C4-2B (cell line): ENCODE results near the gene CELSR1.

Experiments used
- ZFX ChIP-seq: fragments of 450-650 bp; IDR thresholded peaks from 2 replicates; pipeline ENCODE4 v1.6.1; 2017
- TF ChIP-seq, protein P1 (sequence below): fragments of 450-650 bp; conservative IDR thresholded peaks from 2 replicates; pipeline ENCODE4 v1.5.1; 2017; ENCODE audit warnings: mild to moderate bottlenecking

DNA sequence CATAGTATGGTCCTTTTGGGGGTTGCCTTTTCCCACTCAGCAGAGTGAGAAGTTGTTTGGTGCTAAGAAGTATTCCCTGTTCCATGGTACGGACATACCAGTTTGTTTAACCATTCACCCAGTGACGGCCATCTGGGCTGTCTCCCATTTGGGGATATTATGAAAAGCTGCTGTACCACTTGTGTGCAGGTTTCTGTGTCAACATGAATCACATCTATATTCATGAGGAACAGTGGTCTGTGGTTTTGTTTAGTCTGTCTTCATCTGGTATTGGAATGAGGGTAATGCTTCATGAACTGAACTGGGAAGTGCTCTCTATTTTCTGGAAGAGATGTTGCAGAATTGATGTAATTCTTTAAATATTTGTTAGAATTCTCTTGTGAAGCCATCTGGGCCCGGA, 112.4 kb downstream of the CELSR1 start:
- TF ChIP-seq, protein P1, sequence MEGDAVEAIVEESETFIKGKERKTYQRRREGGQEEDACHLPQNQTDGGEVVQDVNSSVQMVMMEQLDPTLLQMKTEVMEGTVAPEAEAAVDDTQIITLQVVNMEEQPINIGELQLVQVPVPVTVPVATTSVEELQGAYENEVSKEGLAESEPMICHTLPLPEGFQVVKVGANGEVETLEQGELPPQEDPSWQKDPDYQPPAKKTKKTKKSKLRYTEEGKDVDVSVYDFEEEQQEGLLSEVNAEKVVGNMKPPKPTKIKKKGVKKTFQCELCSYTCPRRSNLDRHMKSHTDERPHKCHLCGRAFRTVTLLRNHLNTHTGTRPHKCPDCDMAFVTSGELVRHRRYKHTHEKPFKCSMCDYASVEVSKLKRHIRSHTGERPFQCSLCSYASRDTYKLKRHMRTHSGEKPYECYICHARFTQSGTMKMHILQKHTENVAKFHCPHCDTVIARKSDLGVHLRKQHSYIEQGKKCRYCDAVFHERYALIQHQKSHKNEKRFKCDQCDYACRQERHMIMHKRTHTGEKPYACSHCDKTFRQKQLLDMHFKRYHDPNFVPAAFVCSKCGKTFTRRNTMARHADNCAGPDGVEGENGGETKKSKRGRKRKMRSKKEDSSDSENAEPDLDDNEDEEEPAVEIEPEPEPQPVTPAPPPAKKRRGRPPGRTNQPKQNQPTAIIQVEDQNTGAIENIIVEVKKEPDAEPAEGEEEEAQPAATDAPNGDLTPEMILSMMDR = no peak
- no peak for TF ChIP-seq ZFX
